HG03378 (cell line): Measurements from ENCODE around the gene XRN1.
"Not testable (repeated sequence)": the region's sequence is repeated elsewhere in the genome, so short reads cannot be mapped to it uniquely, and the experiment has no call there.

Experiments used
- ATAC-seq: cut with Tn5 transposase; IDR thresholded peaks from one replicate; pipeline ENCODE4 v1.9.1; 2021; ENCODE audit warnings: mild to moderate bottlenecking, moderate library complexity; ENCODE audit not compliant: unreplicated experiment

The XRN1 gene

DNA sequence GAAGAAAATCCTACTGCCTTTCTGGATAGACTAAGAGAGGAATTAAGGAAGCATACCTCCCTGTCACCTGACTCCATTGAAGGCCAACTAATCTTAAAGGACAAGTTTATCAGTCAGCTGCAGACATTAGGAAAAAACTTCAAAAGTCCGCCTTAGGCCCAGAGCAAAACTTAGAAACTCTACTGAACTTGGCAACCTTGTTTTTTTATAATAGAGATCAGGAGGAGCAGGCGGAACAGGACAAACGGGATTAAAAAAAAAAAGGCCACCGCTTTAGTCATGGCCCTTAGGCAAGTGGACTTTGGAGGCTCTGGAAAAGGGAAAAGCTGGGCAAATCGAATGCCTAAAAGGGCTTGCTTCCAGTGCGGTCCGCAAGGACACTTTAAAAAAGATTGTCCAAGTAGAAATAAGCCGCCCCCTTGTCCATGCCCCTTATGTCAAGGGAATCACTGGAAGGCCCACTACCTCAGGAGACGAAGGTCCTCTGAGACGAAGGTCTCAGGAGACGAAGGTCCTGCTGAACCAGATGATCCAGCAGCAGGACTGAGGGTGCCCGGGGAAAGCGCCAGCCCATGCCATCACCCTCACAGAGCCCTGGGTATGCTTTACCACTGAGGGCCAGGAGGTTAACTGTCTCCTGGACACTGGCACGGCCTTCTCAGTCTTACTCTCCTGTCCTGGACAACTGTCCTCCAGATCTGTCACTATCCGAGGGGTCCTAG lies 8.2 kb downstream of the XRN1 start:
- not testable (repeated sequence) for ATAC-seq

DNA sequence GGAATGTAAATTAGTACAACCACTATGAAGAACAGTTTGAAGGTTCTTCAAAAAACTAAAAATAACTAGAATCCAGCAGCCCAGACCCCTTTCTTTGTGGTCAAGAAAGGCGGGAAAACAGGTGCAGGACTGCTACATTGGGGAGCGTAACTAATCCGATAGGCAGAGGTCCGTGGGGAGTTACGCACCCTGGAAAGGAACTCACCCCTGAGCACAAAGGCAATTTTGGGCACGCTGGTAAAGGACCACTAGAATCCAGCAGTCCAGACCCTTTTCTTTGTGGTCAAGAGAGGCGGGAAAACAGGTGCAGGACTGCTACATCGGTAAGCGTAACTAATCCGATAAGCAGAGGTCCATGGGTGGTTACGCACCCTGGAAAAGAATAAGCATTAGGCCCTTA lies 9.7 kb downstream of the XRN1 start:
- ATAC-seq, result not testable (repeated sequence)

- no peak for ATAC-seq
These were observed 10.8 kb downstream of the XRN1 start for GRCh38 chr3:142436951-142437585.

DNA sequence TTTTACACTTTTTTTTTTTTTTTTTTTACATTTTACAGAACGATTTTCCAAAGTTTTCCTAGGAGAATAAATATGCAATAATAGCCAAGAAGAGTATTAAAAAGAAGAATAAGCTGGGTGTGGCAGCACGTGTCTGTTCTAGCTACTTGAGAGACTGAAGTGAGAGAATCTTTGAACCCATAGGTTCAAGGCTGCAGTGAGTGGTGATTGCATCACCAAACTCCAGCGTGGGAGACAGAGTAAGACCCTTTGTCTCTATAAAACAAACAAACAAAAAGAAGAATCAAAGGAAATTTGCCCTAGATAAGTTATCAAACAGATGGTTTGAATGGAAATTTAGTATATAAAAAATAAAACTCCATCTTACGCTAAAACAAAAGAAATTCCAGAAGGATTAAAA lies 13.3 kb downstream of the XRN1 start:
- ATAC-seq, result no peak

DNA sequence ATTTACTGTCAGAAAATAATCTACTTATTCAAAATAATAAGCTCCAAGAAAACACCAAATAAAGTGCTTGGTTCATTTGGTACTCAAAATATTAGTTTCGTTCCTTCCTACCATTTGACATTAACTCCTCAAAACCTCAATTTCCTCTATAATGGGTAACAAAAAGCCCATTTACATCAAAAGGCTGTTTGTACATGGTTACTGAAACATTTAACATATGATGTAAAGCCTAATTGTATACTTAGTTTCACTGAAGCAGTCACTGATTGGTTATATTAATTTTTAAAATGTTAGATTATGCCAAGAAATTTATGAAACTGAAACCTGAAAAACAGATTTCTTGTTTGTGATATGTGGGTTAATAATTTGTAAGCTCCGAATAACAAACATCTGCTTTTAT lies 14.7 kb downstream of the XRN1 start:
- peak; percentile 63 for ATAC-seq

GRCh38 chr3:142429582-142429981 lies 18.3 kb downstream of the XRN1 start:
- ATAC-seq, result no peak

- ATAC-seq, result no peak
These were observed 23.1 kb downstream of the XRN1 start for GRCh38 chr3:142424754-142425153.

- no peak for ATAC-seq
These were observed 28.8 kb downstream of the XRN1 start for GRCh38 chr3:142418926-142419592.

DNA sequence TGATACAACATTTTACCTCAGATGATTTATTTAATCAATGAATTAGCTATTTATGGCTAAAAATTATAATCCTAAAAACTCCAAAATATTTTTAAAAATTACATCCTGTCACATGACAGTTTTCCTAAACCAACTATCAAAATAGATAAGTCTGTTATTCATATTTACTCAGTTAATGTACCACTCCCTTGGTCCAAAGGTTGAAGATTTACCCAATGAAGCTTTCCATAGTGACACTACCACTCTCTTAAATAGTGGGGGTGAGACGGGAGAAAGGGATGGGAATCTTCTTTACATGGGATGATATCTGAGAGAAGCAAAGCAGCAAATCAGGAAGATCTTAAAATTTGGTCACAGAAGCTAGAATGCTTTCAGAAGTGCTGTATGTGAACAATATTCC lies 30.5 kb downstream of the XRN1 start:
- ATAC-seq, result no peak

DNA sequence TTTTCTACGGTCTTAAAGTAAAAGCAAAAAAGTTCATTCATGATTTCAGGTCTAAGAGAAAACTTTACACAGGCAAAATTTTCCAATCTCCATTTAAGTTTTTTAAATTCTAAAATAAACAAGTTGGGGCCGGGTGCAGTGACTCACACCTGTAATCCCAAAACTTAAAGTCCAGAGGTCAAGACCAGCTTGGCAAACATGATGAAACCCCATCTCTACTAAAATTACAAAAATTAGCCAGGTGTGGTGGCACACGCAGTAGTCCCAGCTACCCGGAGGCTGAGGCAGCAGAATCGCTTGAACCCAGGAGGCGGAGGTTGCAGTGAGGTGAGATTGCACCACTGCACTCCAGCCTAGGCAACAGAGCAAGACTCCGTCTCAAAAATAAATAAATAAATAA lies 47.3 kb downstream of the XRN1 start:
- not testable (repeated sequence) for ATAC-seq

- no peak for ATAC-seq
These were observed 52.8 kb downstream of the XRN1 start for GRCh38 chr3:142394921-142395622.

GRCh38 chr3:142385078-142385477 lies 62.8 kb downstream of the XRN1 start:
- ATAC-seq, result no peak

- ATAC-seq, result no peak
These were observed 73.2 kb downstream of the XRN1 start for GRCh38 chr3:142374687-142375086.

DNA sequence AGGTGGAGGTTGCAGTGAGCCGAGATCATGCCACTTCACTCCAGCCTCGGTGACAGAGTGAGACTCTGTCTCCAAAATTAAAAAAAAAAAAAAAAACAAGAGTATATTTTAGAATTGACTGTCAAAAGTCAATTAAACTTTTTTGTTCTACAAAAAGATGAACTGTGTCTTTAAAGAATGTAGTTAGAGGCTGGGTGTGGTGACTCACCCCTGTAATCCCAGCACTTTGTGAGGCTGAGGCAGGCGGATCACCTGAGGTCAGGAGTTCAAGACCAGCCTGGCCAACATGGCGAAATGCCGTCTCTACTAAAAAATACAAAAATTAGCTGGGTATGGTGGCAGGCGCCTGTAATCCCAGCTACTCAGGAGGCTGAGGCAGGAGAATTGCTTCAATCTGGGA lies 78.3 kb downstream of the XRN1 start:
- not testable (repeated sequence) for ATAC-seq

- ATAC-seq, result no peak
These were observed 81.4 kb downstream of the XRN1 start for GRCh38 chr3:142366434-142366833.

GRCh38 chr3:142363936-142364467 lies 83.8 kb downstream of the XRN1 start:
- ATAC-seq, result no peak

GRCh38 chr3:142363433-142363832 lies 84.4 kb downstream of the XRN1 start:
- ATAC-seq, result not testable (repeated sequence)

GRCh38 chr3:142359367-142359766 lies 88.5 kb downstream of the XRN1 start:
- no peak for ATAC-seq

DNA sequence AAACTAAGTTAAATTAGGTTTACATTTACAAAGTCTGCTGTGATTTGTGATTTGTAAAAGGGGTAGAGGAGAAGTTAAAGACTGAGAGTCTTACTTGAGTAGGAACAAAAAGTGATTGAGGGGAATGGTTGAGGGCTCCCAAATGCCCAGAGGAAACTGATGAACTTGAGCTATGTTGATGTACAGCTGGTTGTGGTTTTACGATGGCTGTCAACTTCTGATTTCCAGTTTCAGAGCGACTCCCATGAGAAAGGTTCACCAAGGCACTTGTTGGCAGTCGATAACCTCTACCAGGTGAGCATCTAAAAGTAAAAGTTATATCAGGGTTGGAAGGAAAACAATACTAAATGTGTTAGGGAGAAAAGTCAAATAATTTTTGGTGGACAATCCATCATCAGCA lies 91.0 kb downstream of the XRN1 start:
- no peak for ATAC-seq

DNA sequence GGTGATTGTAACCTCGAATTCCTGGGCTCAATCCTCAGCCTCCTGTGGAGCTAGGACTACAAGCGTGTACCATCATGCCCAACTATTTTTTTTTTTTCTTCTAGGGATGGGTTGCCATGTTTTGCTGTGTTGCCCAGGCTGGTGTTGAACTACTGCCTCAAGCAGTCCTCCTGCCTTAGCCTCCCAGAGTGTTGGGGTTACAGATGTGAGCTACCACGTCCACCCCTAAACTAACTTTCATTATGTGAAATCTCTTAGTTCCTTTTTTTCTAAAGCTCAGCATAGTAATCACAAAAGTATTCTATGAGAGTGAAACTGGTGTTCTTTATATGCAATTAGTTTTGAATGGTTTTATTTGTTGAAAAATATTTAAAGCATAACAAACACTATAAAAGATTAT lies 92.1 kb downstream of the XRN1 start:
- ATAC-seq, result no peak

DNA sequence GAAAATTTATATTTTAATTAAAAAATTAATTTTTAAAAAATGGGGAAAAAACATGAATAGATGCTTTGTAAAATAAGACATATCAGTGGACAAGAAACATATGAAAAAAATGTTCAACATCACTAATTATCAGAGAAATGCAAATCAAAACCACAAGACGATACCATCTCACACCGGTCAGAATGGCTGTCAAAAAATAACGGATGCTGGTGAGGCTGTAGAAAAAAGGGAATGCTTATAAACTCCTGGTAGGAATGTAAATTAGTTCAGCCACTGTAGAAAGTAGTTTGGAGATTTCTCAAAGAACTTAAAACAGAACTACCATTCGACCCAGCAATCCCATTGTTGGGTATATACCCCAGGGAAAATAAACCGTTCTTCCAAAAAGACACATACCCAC lies 93.8 kb downstream of the XRN1 start:
- no peak for ATAC-seq
